Measurements from ENCODE around the gene GPATCH4. TPM values are rescaled to one million over a fixed set of nuclear protein-coding genes. Genes with fewer than 3 reads are reported as not detected.

GPATCH4 gene
- total RNA-seq, 3 donors from 2014 or later (not counting 1 experiment from before 2014, with no cell fraction given): 19.3 to 27.3 (median 22.1) TPM

GRCh38 chr1:156551066-156551643 is 50.1 kb downstream of the GPATCH4 start:
- intact Hi-C loops (cut with micrococcal nuclease): no loop called here
- H3K36me3 Mint-ChIP-seq: no peaks in the 10 kb centered on the region
- Histone ChIP-seq H3K27me3 (ENCODE audit: control insufficient read depth, insufficient read depth, low read length) (no peaks in the 10 kb centered on the region), H3K9me3 (ENCODE audit: control insufficient read depth, insufficient read depth, low read length) (no peaks in the 10 kb centered on the region), H3K36me3 (ENCODE audit: control insufficient read depth, insufficient read depth, low read length) (no peaks in the 10 kb centered on the region), H3K27ac (ENCODE audit: low read length) (no peak overlapping the region), H3K4me1 (ENCODE audit: control insufficient read depth, insufficient read depth, low read length) (peaks cover 25% of the 10 kb centered on the region), H3K4me3 (ENCODE audit: low read length) (no peak overlapping the region)
- TF ChIP-seq, protein P1, sequence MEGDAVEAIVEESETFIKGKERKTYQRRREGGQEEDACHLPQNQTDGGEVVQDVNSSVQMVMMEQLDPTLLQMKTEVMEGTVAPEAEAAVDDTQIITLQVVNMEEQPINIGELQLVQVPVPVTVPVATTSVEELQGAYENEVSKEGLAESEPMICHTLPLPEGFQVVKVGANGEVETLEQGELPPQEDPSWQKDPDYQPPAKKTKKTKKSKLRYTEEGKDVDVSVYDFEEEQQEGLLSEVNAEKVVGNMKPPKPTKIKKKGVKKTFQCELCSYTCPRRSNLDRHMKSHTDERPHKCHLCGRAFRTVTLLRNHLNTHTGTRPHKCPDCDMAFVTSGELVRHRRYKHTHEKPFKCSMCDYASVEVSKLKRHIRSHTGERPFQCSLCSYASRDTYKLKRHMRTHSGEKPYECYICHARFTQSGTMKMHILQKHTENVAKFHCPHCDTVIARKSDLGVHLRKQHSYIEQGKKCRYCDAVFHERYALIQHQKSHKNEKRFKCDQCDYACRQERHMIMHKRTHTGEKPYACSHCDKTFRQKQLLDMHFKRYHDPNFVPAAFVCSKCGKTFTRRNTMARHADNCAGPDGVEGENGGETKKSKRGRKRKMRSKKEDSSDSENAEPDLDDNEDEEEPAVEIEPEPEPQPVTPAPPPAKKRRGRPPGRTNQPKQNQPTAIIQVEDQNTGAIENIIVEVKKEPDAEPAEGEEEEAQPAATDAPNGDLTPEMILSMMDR (IDR thresholded peaks at IDR 0.05): no peak
- no peaks in the 10 kb centered on the region for H3K27me3 Mint-ChIP-seq (ENCODE audit: low read depth in 2 of 2)
- peaks cover 0 to 5% of the 10 kb centered on the region in 2 donors for H3K4me1 Mint-ChIP-seq
- H3K4me3 Mint-ChIP-seq: no peak overlapping the region
- DNase-seq (no peak), ATAC-seq (no peak)
- no peak overlapping the region for H3K27ac Mint-ChIP-seq
- no peaks in the 10 kb centered on the region for H3K9me3 Mint-ChIP-seq
- WGBS (ENCODE audit: insufficient coverage): 71% methylated on average over 3 of the region's 3 CpGs

GRCh38 chr1:156550346-156550745 is 50.9 kb downstream of the GPATCH4 start:
- H3K9me3 Mint-ChIP-seq: no peaks in the 10 kb centered on the region
- H3K4me3 Mint-ChIP-seq: no peak overlapping the region
- Histone ChIP-seq H3K9me3 (ENCODE audit: control insufficient read depth, insufficient read depth, low read length) (no peaks in the 10 kb centered on the region), H3K4me1 (ENCODE audit: control insufficient read depth, insufficient read depth, low read length) (peaks cover 25% of the 10 kb centered on the region), H3K36me3 (ENCODE audit: control insufficient read depth, insufficient read depth, low read length) (no peaks in the 10 kb centered on the region), H3K4me3 (ENCODE audit: low read length) (no peak overlapping the region), H3K27ac (ENCODE audit: low read length) (no peak overlapping the region), H3K27me3 (ENCODE audit: control insufficient read depth, insufficient read depth, low read length) (no peaks in the 10 kb centered on the region)
- H3K36me3 Mint-ChIP-seq: no peaks in the 10 kb centered on the region
- WGBS (ENCODE audit: insufficient coverage): 85% methylated on average over 5 of the region's 5 CpGs
- DNase-seq (no peak), ATAC-seq (no peak)
- H3K27me3 Mint-ChIP-seq (ENCODE audit: low read depth in 2 of 2): no peaks in the 10 kb centered on the region
- peaks cover 0 to 5% of the 10 kb centered on the region in 2 donors for H3K4me1 Mint-ChIP-seq
- TF ChIP-seq, protein P1 (IDR thresholded peaks at IDR 0.05): no peak
- H3K27ac Mint-ChIP-seq: no peak overlapping the region
- intact Hi-C loops (cut with micrococcal nuclease): no loop called here

GRCh38 chr1:156549831-156550230 is 51.4 kb downstream of the GPATCH4 start:
- intact Hi-C loops (cut with micrococcal nuclease): no loop called here
- Mint-ChIP-seq H3K27me3 (ENCODE audit: low read depth in 2 of 2) (no peaks in the 10 kb centered on the region), H3K4me1 (peaks cover 0 to 10% of the 10 kb centered on the region in 2 donors), H3K9me3 (no peaks in the 10 kb centered on the region), H3K36me3 (no peaks in the 10 kb centered on the region), H3K27ac (no peak overlapping the region), H3K4me3 (no peak overlapping the region)
- TF ChIP-seq, protein P1 (IDR thresholded peaks at IDR 0.05): no peak
- ATAC-seq (no peak), DNase-seq (no peak)
- H3K27me3 ChIP-seq (ENCODE audit: control insufficient read depth, insufficient read depth, low read length): no peaks in the 10 kb centered on the region
- no peak overlapping the region for H3K4me3 ChIP-seq (ENCODE audit: low read length)
- no peaks in the 10 kb centered on the region for H3K9me3 ChIP-seq (ENCODE audit: control insufficient read depth, insufficient read depth, low read length)
- H3K4me1 ChIP-seq (ENCODE audit: control insufficient read depth, insufficient read depth, low read length): peaks cover 25% of the 10 kb centered on the region
- H3K36me3 ChIP-seq (ENCODE audit: control insufficient read depth, insufficient read depth, low read length): no peaks in the 10 kb centered on the region
- no peak overlapping the region for H3K27ac ChIP-seq (ENCODE audit: low read length)
- WGBS (ENCODE audit: insufficient coverage): 100% methylated on average over 1 of the region's 1 CpG

DNA sequence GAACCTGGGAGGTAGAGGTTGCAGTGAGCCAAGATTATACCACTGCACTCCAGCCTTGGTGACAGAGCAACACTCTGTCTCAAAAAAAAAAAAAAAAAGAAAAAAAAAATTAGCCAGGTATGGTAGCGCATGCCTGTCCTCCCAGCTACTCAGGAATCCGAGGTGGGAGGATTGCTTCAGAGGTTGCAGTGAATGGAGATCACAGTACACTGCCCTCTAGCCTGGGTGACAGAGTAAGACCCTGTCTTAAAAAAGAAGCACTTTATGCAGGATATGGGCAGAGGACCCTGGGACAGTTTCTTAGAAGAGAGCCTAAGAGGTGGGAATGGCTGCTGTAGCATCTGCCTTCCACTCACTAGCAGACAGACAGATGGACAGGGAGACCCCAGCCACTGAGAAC is 51.9 kb downstream of the GPATCH4 start:
- TF ChIP-seq, protein P1 (IDR thresholded peaks at IDR 0.05): no peak
- 84% methylated on average over 2 of the region's 2 CpGs for WGBS (ENCODE audit: insufficient coverage)

More for the DNA sequence above, 51.9 kb downstream of the GPATCH4 start:
- Mint-ChIP-seq H3K36me3 (no peaks in the 10 kb centered on the region), H3K27me3 (ENCODE audit: low read depth in 2 of 2) (no peaks in the 10 kb centered on the region), H3K4me3 (no peak overlapping the region), H3K27ac (no peak overlapping the region), H3K9me3 (no peaks in the 10 kb centered on the region), H3K4me1 (peaks cover 0 to 15% of the 10 kb centered on the region in 2 donors)
- H3K4me1 ChIP-seq (ENCODE audit: control insufficient read depth, insufficient read depth, low read length): peaks cover 25% of the 10 kb centered on the region
- H3K36me3 ChIP-seq (ENCODE audit: control insufficient read depth, insufficient read depth, low read length): no peaks in the 10 kb centered on the region
- ATAC-seq: peak in 1 of 3 donors; percentile 44
- intact Hi-C loops (cut with micrococcal nuclease): no loop called here
- DNase-seq: peak in 1 of 2 donors; percentile 25
- H3K4me3 ChIP-seq (ENCODE audit: low read length): no peak overlapping the region
- no peak overlapping the region for H3K27ac ChIP-seq (ENCODE audit: low read length)
- H3K9me3 ChIP-seq (ENCODE audit: control insufficient read depth, insufficient read depth, low read length): no peaks in the 10 kb centered on the region
- H3K27me3 ChIP-seq (ENCODE audit: control insufficient read depth, insufficient read depth, low read length): no peaks in the 10 kb centered on the region

Measured in natural killer cell (primary cell).